ENCODE data around the gene CFH.
"Not testable (repeated sequence)": the region's sequence is repeated elsewhere in the genome, so short reads cannot be mapped to it uniquely, and the experiment has no call there.

The CFH gene

GRCh38 chr1:196774603-196775002 is 122.8 kb downstream of the CFH start, which contains the start of gene CFHR3:
TSS of gene CFHR3 (plus strand) at chr1:196774840. CDS start at chr1:196774887, 47 bp downstream.
- H3K4me1 Mint-ChIP-seq: no peaks in the 10 kb centered on the region
- no peak for DNase-seq
- H3K27ac Mint-ChIP-seq: no peak within 1 kb of the TSS
- H3K36me3 Mint-ChIP-seq (ENCODE audit: low read depth): no peaks in the 10 kb centered on the region
- H3K27me3 Mint-ChIP-seq (ENCODE audit: low read depth, poor library complexity): no peaks in the 10 kb centered on the region
- no peak within 1 kb of the TSS for H3K4me3 Mint-ChIP-seq
- no peak for TF ChIP-seq CTCF (IDR thresholded peaks at IDR 0.05)
- no peaks in the 10 kb centered on the region for H3K9me3 Mint-ChIP-seq

DNA sequence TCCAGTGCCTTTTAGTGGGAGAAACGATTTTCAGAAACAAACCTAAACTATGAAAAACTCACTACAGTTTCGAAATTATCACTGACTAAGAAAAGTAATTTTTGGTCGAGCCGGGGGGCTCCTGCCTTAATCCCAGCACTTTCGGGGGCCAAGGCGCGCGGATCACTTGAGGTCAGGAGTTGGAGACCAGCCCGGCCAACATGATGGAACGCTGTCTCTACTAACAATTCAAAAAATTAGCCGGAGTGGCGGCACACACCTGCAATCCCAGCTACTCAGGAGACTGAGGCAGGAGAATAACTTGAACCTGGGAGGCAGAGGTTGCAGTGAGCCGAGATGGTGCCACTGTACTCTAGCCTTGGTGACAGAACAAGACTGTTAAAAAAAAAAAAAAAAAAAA is 125.8 kb downstream of the CFH start:
- DNase-seq: no peak
- H3K27ac Mint-ChIP-seq: no peak overlapping the region
- H3K27me3 Mint-ChIP-seq (ENCODE audit: low read depth, poor library complexity): no peaks in the 10 kb centered on the region
- no peak for TF ChIP-seq CTCF (IDR thresholded peaks at IDR 0.05)
- no peaks in the 10 kb centered on the region for H3K36me3 Mint-ChIP-seq (ENCODE audit: low read depth)
- H3K4me3 Mint-ChIP-seq: no peak overlapping the region
- peaks cover 2% of the 10 kb centered on the region for H3K9me3 Mint-ChIP-seq
- H3K4me1 Mint-ChIP-seq: no peaks in the 10 kb centered on the region

- peak; percentile 9 for TF ChIP-seq CTCF (IDR thresholded peaks at IDR 0.05)
- Mint-ChIP-seq H3K9me3 (peaks cover 9% of the 10 kb centered on the region), H3K36me3 (ENCODE audit: low read depth) (no peaks in the 10 kb centered on the region), H3K27ac (no peak overlapping the region), H3K4me1 (no peaks in the 10 kb centered on the region), H3K27me3 (ENCODE audit: low read depth, poor library complexity) (no peaks in the 10 kb centered on the region), H3K4me3 (no peak overlapping the region)
- DNase-seq: no peak
Measured at GRCh38 chr1:196779093-196779492, 127.2 kb downstream of the CFH start.

GRCh38 chr1:196791252-196791651 is 139.4 kb downstream of the CFH start:
- not testable (repeated sequence) for H3K4me1 Mint-ChIP-seq; H3K4me3 Mint-ChIP-seq; H3K27me3 Mint-ChIP-seq (ENCODE audit: low read depth, poor library complexity); H3K36me3 Mint-ChIP-seq (ENCODE audit: low read depth); DNase-seq; H3K27ac Mint-ChIP-seq
- peaks cover 13% of the 10 kb centered on the region for H3K9me3 Mint-ChIP-seq

- not testable (repeated sequence) for H3K4me1 Mint-ChIP-seq; H3K36me3 Mint-ChIP-seq (ENCODE audit: low read depth); H3K27ac Mint-ChIP-seq; H3K27me3 Mint-ChIP-seq (ENCODE audit: low read depth, poor library complexity); DNase-seq; H3K4me3 Mint-ChIP-seq
- peaks cover 13% of the 10 kb centered on the region for H3K9me3 Mint-ChIP-seq
Measured at GRCh38 chr1:196794103-196794502, 142.3 kb downstream of the CFH start.

All from nephron progenitor cell (in vitro differentiated cells).